Neuronal stem cell (in vitro differentiated cells): Measurements from ENCODE around the gene PTP4A2.

ENCODE experiments used
- DNase-seq: peaks from one replicate; pipeline ENCODE4 v3.0.0-alpha.2; 2013; ENCODE audit warnings: low spot score
- H2AFZ ChIP-seq: one replicate; pipeline ENCODE4 v1.6.1; 2013; ENCODE audit warnings: mild to moderate bottlenecking, low read length, inconsistent platforms
- H2AK5ac ChIP-seq: 2 replicates; pipeline ENCODE4 v1.6.1; 2013; ENCODE audit warnings: low read depth, mild to moderate bottlenecking, inconsistent platforms, low read length, moderate library complexity, mixed read lengths
- H2BK120ac ChIP-seq: 2 replicates; pipeline ENCODE4 v1.6.1; 2013; ENCODE audit warnings: low read depth, mild to moderate bottlenecking, inconsistent platforms, low read length, moderate library complexity, mixed read lengths
- H2BK12ac ChIP-seq: one replicate; pipeline ENCODE4 v1.6.1; 2013; ENCODE audit warnings: low read length, inconsistent platforms
- H2BK15ac ChIP-seq: 2 replicates; pipeline ENCODE4 v1.6.1; 2013; ENCODE audit warnings: mild to moderate bottlenecking, low read length, inconsistent platforms, mixed read lengths
- H2BK5ac ChIP-seq: one replicate; pipeline ENCODE4 v1.6.1; 2013; ENCODE audit warnings: inconsistent platforms, mild to moderate bottlenecking, low read length, moderate library complexity
- H3K14ac ChIP-seq: one replicate; pipeline ENCODE4 v1.6.1; 2013; ENCODE audit warnings: low read length, inconsistent platforms
- H3K18ac ChIP-seq: 2 replicates; pipeline ENCODE4 v1.6.1; 2013; ENCODE audit warnings: low read length, inconsistent platforms
- H3K23ac ChIP-seq: 2 replicates; pipeline ENCODE4 v1.6.1; 2013; ENCODE audit warnings: low read depth, mild to moderate bottlenecking, mixed read lengths, low read length, inconsistent platforms; ENCODE audit not compliant: poor library complexity
- H3K27ac ChIP-seq: replicated peaks from 3 replicates; pipeline ENCODE4 v1.5.1; 2013; ENCODE audit warnings: low read length, inconsistent platforms
- H3K27me3 ChIP-seq, 3 experiments: 2 replicates each; pipeline ENCODE4 v1.6.1; 2013; ENCODE audit warnings: low read length in 3 of 3, mild to moderate bottlenecking in 2 of 3, inconsistent platforms in 1 of 3, low read depth in 1 of 3, mixed read lengths in 1 of 3, moderate library complexity in 1 of 3; ENCODE audit not compliant: control insufficient read depth in 3 of 3, insufficient read depth in 3 of 3
- H3K36me3 ChIP-seq, 2 donors: replicated peaks in 1 of 2; 2 replicates each; pipeline ENCODE4 v1.6.1; 2013; ENCODE audit warnings: low read length in 2 of 2; ENCODE audit not compliant: control insufficient read depth in 2 of 2, insufficient read depth in 2 of 2
- H3K4ac ChIP-seq: 2 replicates; pipeline ENCODE4 v1.6.1; 2013; ENCODE audit warnings: inconsistent platforms, mild to moderate bottlenecking, low read length, moderate library complexity
- H3K4me1 ChIP-seq, 2 donors: 1 replicate in 1 of 2; 2 replicates in 1 of 2; pipeline ENCODE4 v1.6.1; 2013; ENCODE audit warnings: low read length in 2 of 2, low read depth in 1 of 2; ENCODE audit not compliant: control insufficient read depth in 2 of 2, insufficient read depth in 1 of 2
- H3K4me2 ChIP-seq: one replicate; pipeline ENCODE4 v1.6.1; 2013; ENCODE audit warnings: mild to moderate bottlenecking, low read length, inconsistent platforms; ENCODE audit not compliant: insufficient read depth, poor library complexity, severe bottlenecking
- H3K4me3 ChIP-seq, 2 donors: 2 replicates each; pipeline ENCODE4 v1.5.1; 2013; ENCODE audit warnings: low read length in 2 of 2, mild to moderate bottlenecking in 2 of 2, inconsistent platforms in 1 of 2, moderate library complexity in 1 of 2
- H3K79me1 ChIP-seq: one replicate; pipeline ENCODE4 v1.6.1; 2013; ENCODE audit warnings: low read depth, mild to moderate bottlenecking, inconsistent platforms, low read length, moderate library complexity
- H3K9ac ChIP-seq: one replicate; pipeline ENCODE4 v1.6.1; 2013; ENCODE audit warnings: mild to moderate bottlenecking, low read depth, low read length, inconsistent platforms; ENCODE audit not compliant: poor library complexity
- H3K9me3 ChIP-seq, 2 donors: replicated peaks in 1 of 2; 2 replicates each; pipeline versions ENCODE3 to v1.6.1; 2013; ENCODE audit warnings: low read length in 2 of 2, mild to moderate bottlenecking in 2 of 2, inconsistent platforms in 1 of 2, low read depth in 1 of 2, mixed read lengths in 1 of 2, moderate library complexity in 1 of 2; ENCODE audit not compliant: control insufficient read depth in 2 of 2, insufficient read depth in 1 of 2
- H4K8ac ChIP-seq: one replicate; pipeline ENCODE4 v1.6.1; 2013; ENCODE audit warnings: low read depth, mild to moderate bottlenecking, inconsistent platforms, low read length, moderate library complexity
- H4K91ac ChIP-seq: one replicate; pipeline ENCODE4 v1.6.1; 2013; ENCODE audit warnings: low read length, low read depth, mild to moderate bottlenecking, inconsistent platforms; ENCODE audit not compliant: poor library complexity
- WGBS, 2 donors: extraction: QIAGEN DNeasy Blood & Tissue Kit; methylation state at CpG; one replicate each; pipeline ENCODE4 v1.1.7; 2013; ENCODE audit warnings: missing lambda C conversion rate in 2 of 2, mixed read lengths in 1 of 2; ENCODE audit not compliant: insufficient read length in 2 of 2, insufficient replicate concordance in 1 of 2; ENCODE audit errors: extremely low coverage in 2 of 2; 5-methylcytosine and 5-hydroxymethylcytosine counted together

PTP4A2 gene

GRCh38 chr1:31859719-31860118 is 78.4 kb downstream of the PTP4A2 start:
- no peak overlapping the region for H4K91ac ChIP-seq
- no peak overlapping the region for H4K8ac ChIP-seq
- no peak overlapping the region for H2AFZ ChIP-seq
- H3K9me3 ChIP-seq, result no peaks in the 10 kb centered on the region
- no peak overlapping the region for H3K4me3 ChIP-seq
- no peak overlapping the region for H3K14ac ChIP-seq
- no peak overlapping the region for H2BK120ac ChIP-seq
- no peak overlapping the region for H2AK5ac ChIP-seq
- H2BK12ac ChIP-seq, result no peak overlapping the region
- no peak overlapping the region for H3K9ac ChIP-seq
- no peak overlapping the region for H3K4ac ChIP-seq
- WGBS, 2 donors, result no CpG with 5 or more reads among the region's 2 CpGs
- no peak overlapping the region for H3K27ac ChIP-seq
- H3K4me2 ChIP-seq, result no peak overlapping the region
- H3K79me1 ChIP-seq, result no peaks in the 10 kb centered on the region
- H3K36me3 ChIP-seq, result no peaks in the 10 kb centered on the region
- H2BK5ac ChIP-seq, result no peak overlapping the region
- no peak for DNase-seq
- no peak overlapping the region for H3K18ac ChIP-seq
- no peak overlapping the region for H3K23ac ChIP-seq
- H2BK15ac ChIP-seq, result no peak overlapping the region
- H3K4me1 ChIP-seq, result peaks cover 3 to 8% of the 10 kb centered on the region in 2 donors
- peaks cover 0 to 4% (median 0%) of the 10 kb centered on the region in 3 experiments for H3K27me3 ChIP-seq

- no peaks in the 10 kb centered on the region for H3K9me3 ChIP-seq
- no peak overlapping the region for H3K9ac ChIP-seq
- H3K4me2 ChIP-seq, result no peak overlapping the region
- H2BK12ac ChIP-seq, result no peak overlapping the region
- H2AK5ac ChIP-seq, result no peak overlapping the region
- peaks cover 3 to 8% of the 10 kb centered on the region in 2 donors for H3K4me1 ChIP-seq
- peaks cover 0 to 4% (median 0%) of the 10 kb centered on the region in 3 experiments for H3K27me3 ChIP-seq
- DNase-seq, result no peak
- no peak overlapping the region for H2AFZ ChIP-seq
- H3K27ac ChIP-seq, result no peak overlapping the region
- H3K4me3 ChIP-seq, result no peak overlapping the region
- H3K36me3 ChIP-seq, result no peaks in the 10 kb centered on the region
- H3K14ac ChIP-seq, result no peak overlapping the region
- H3K23ac ChIP-seq, result no peak overlapping the region
- no peak overlapping the region for H3K4ac ChIP-seq
- H3K79me1 ChIP-seq, result no peaks in the 10 kb centered on the region
- no peak overlapping the region for H2BK120ac ChIP-seq
- no CpG with 5 or more reads among the region's 3 CpGs for WGBS, 2 donors
- no peak overlapping the region for H2BK15ac ChIP-seq
- H3K18ac ChIP-seq, result no peak overlapping the region
- H2BK5ac ChIP-seq, result no peak overlapping the region
- no peak overlapping the region for H4K91ac ChIP-seq
- no peak overlapping the region for H4K8ac ChIP-seq
These were observed 79.1 kb downstream of the PTP4A2 start for GRCh38 chr1:31859044-31859443.

GRCh38 chr1:31857863-31858262 is 80.3 kb downstream of the PTP4A2 start:
- no peak overlapping the region for H2BK120ac ChIP-seq

More at GRCh38 chr1:31857863-31858262, 80.3 kb downstream of the PTP4A2 start:
- Histone ChIP-seq H3K4me1 (peaks cover 3 to 8% of the 10 kb centered on the region in 2 donors), H3K79me1 (no peaks in the 10 kb centered on the region), H4K91ac (no peak overlapping the region), H3K4me3 (no peak overlapping the region), H3K23ac (no peak overlapping the region), H3K27ac (no peak overlapping the region), H3K18ac (no peak overlapping the region), H3K27me3 (peaks cover 0 to 4% (median 0%) of the 10 kb centered on the region in 3 experiments), H3K4me2 (no peak overlapping the region), H2AFZ (no peak overlapping the region), H2BK5ac (no peak overlapping the region), H4K8ac (no peak overlapping the region), H2AK5ac (no peak overlapping the region), H2BK15ac (no peak overlapping the region), H3K14ac (no peak overlapping the region), H3K36me3 (no peaks in the 10 kb centered on the region), H3K4ac (no peak overlapping the region), H2BK12ac (no peak overlapping the region), H3K9me3 (no peaks in the 10 kb centered on the region), H3K9ac (peak overlapping the region; percentile 17)
- DNase-seq, result no peak
- no CpG with 5 or more reads among the region's 6 CpGs for WGBS, 2 donors
